ENCODE measurements around the gene VPS72. TPM values are rescaled to one million over a fixed set of nuclear protein-coding genes. Genes with fewer than 3 reads are reported as not detected.

VPS72 gene
- total and polyA plus RNA-seq, 2 of the 13 experiments (the other 11 are each of a cell fraction or from before 2014, with no cell fraction given), result 33.7 to 34.5 TPM

DNA sequence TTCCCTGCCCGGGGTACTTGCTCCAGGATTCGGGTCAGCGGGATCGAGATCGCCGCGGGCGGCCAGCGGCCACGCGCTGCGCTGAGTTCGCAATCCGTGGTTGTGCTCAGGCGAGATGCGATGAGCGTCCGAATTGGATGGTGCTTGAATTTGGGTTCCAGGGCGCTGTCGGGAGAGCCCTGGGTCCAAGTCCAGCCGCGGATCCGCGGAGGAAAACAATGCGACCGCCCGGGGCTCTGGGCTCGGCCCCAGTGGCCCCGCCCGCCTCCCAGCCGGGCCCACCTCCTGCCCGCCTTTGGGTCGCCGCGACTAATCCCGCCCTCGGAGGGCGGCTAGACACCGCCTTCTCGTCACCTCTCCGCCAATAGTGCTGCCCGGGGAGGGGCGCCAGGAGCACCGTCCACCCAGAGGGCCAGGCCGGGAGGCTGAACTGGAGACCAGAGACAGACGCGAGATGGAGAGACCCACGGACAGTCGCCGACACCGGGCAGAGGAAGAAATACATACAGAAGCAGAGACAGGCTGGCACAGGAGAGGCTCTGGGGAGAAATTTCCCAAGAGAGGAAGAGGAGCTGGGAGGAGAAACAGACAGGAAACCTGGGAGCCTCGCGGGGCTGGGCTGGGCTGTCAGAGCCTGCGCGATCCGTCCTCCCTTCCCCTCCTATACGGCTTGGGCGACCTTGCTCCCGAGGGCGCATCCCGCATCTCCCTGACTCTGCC is 43.4 kb downstream of the VPS72 start, which contains the start of gene SEMA6C (continued):
- TF ChIP-seq, protein P1, sequence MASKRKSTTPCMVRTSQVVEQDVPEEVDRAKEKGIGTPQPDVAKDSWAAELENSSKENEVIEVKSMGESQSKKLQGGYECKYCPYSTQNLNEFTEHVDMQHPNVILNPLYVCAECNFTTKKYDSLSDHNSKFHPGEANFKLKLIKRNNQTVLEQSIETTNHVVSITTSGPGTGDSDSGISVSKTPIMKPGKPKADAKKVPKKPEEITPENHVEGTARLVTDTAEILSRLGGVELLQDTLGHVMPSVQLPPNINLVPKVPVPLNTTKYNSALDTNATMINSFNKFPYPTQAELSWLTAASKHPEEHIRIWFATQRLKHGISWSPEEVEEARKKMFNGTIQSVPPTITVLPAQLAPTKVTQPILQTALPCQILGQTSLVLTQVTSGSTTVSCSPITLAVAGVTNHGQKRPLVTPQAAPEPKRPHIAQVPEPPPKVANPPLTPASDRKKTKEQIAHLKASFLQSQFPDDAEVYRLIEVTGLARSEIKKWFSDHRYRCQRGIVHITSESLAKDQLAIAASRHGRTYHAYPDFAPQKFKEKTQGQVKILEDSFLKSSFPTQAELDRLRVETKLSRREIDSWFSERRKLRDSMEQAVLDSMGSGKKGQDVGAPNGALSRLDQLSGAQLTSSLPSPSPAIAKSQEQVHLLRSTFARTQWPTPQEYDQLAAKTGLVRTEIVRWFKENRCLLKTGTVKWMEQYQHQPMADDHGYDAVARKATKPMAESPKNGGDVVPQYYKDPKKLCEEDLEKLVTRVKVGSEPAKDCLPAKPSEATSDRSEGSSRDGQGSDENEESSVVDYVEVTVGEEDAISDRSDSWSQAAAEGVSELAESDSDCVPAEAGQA (IDR thresholded peaks at IDR 0.05; ENCODE audit: low read depth), result no peak
- TF ChIP-seq, protein P1 (CRISPR knock-in tag; IDR thresholded peaks at IDR 0.05; ENCODE audit: borderline replicate concordance), result no peak
- no peak for TF ChIP-seq RXRA (CRISPR knock-in tag; IDR thresholded peaks at IDR 0.05)
- no peak for TF ChIP-seq NR3C1 (CRISPR knock-in tag; IDR thresholded peaks at IDR 0.05)
- TF ChIP-seq, protein P2, sequence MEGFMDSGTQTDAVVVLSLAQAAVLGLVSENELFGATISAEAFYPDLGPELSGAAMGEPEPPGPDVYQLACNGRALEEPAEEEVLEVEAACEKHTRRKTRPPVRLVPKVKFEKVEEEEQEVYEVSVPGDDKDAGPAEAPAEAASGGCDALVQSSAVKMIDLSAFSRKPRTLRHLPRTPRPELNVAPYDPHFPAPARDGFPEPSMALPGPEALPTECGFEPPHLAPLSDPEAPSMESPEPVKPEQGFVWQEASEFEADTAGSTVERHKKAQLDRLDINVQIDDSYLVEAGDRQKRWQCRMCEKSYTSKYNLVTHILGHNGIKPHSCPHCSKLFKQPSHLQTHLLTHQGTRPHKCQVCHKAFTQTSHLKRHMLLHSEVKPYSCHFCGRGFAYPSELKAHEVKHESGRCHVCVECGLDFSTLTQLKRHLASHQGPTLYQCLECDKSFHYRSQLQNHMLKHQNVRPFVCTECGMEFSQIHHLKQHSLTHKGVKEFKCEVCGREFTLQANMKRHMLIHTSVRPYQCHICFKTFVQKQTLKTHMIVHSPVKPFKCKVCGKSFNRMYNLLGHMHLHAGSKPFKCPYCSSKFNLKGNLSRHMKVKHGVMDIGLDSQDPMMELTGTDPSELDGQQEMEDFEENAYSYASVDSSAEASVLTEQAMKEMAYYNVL (CRISPR knock-in tag; IDR thresholded peaks at IDR 0.05; ENCODE audit: borderline replicate concordance), result peak; percentile 57; the same call in 1 of the 2 replicates
- TF ChIP-seq ETV5 (CRISPR knock-in tag; IDR thresholded peaks at IDR 0.05; ENCODE audit: borderline replicate concordance), result no peak
- TF ChIP-seq ZNF362 (CRISPR knock-in tag; IDR thresholded peaks at IDR 0.05; ENCODE audit: borderline replicate concordance), result 0 out of 2 replicates have a peak, but pooled peaks have one; percentile 11
- no peak for TF ChIP-seq ZBTB44 (CRISPR knock-in tag; IDR thresholded peaks at IDR 0.05)
- no peak for TF ChIP-seq LCORL (IDR thresholded peaks at IDR 0.05)
- TF ChIP-seq LCORL (CRISPR knock-in tag; IDR thresholded peaks at IDR 0.05), result peak; percentile 70; the same call in 1 of the 2 replicates
- TF ChIP-seq, protein P3, sequence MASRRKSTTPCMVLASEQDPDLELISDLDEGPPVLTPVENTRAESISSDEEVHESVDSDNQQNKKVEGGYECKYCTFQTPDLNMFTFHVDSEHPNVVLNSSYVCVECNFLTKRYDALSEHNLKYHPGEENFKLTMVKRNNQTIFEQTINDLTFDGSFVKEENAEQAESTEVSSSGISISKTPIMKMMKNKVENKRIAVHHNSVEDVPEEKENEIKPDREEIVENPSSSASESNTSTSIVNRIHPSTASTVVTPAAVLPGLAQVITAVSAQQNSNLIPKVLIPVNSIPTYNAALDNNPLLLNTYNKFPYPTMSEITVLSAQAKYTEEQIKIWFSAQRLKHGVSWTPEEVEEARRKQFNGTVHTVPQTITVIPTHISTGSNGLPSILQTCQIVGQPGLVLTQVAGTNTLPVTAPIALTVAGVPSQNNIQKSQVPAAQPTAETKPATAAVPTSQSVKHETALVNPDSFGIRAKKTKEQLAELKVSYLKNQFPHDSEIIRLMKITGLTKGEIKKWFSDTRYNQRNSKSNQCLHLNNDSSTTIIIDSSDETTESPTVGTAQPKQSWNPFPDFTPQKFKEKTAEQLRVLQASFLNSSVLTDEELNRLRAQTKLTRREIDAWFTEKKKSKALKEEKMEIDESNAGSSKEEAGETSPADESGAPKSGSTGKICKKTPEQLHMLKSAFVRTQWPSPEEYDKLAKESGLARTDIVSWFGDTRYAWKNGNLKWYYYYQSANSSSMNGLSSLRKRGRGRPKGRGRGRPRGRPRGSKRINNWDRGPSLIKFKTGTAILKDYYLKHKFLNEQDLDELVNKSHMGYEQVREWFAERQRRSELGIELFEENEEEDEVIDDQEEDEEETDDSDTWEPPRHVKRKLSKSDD (CRISPR knock-in tag; IDR thresholded peaks at IDR 0.05; ENCODE audit: low read depth), result no peak
- peak; percentile 37; the same call in 1 of the 2 replicates for TF ChIP-seq MTA1 (CRISPR knock-in tag; IDR thresholded peaks at IDR 0.05; ENCODE audit: borderline replicate concordance)
- no peak for TF ChIP-seq ATRX (CRISPR knock-in tag; IDR thresholded peaks at IDR 0.05; ENCODE audit: borderline replicate concordance)
- TF ChIP-seq ZNF816 (CRISPR knock-in tag; IDR thresholded peaks at IDR 0.05; ENCODE audit: borderline replicate concordance), result 0 out of 2 replicates have a peak, but pooled peaks have one; percentile 50

All from HepG2 (cell line).